Esophagus squamous epithelium (tissue), 5 donors: ENCODE data around the gene C12orf57. TPM values are rescaled to one million over a fixed set of nuclear protein-coding genes. Genes with fewer than 3 reads are reported as not detected.

ENCODE experiments used
- DNase-seq: peaks from one replicate; lab custom pipeline; 2025; lab: John Stamatoyannopoulos, UW
- H3K27ac ChIP-seq, 4 donors: fragments of 200-600 bp; sonication (generic); one replicate each; pipeline ENCODE4 v1.5.1; 2016 to 2019; ENCODE audit warnings: mild to moderate bottlenecking in 1 of 4
- H3K27me3 ChIP-seq, 4 donors: fragments of 200-600 bp; sonication (generic); 1 replicate in 3 of 4; 2 replicates in 1 of 4; pipeline versions ENCODE4 v1.5.1 to v1.6.0; 2017 to 2021; ENCODE audit warnings: antibody characterized with exemption in 1 of 4
- H3K36me3 ChIP-seq, 3 donors: fragments of 200-600 bp; sonication (generic); one replicate each; pipeline ENCODE4 v1.5.1; 2016 to 2019
- H3K4me1 ChIP-seq, 3 donors: fragments of 200-600 bp; sonication (generic); one replicate each; pipeline ENCODE4 v1.5.1; 2017 to 2019
- H3K4me3 ChIP-seq, 4 donors: fragments of 200-600 bp; sonication (generic); 1 replicate in 3 of 4; 2 replicates in 1 of 4; pipeline ENCODE4 v1.5.1; 2016 to 2019; ENCODE audit warnings: mild to moderate bottlenecking in 2 of 4, moderate library complexity in 1 of 4
- H3K9me3 ChIP-seq, 3 donors: fragments of 200-600 bp; sonication (generic); one replicate each; pipeline ENCODE4 v1.5.1; 2016 to 2019
- POLR2A ChIP-seq, 4 donors: fragments of 450-650 bp; IDR thresholded peaks; one replicate each; pipeline ENCODE4 v1.6.1; 2017; ENCODE audit warnings: antibody characterized with exemption in 4 of 4, mild to moderate bottlenecking in 4 of 4, moderate library complexity in 3 of 4
- WGBS, 2 donors: methylation state at CpG; one replicate each; pipeline ENCODE4 v1.1.5; 2018; 5-methylcytosine and 5-hydroxymethylcytosine counted together
- intact Hi-C: fragments of 100-400 bp; cut with DNase I; formaldehyde crosslinking; loops from one replicate; pipeline ENCODE4 v1.15.0; 2022
- total RNA-seq, 4 donors: library from RNA; depleted of rRNA; stranded (reverse); fragments of >200 nt; gene quantifications; one replicate each; pipeline ENCODE4 v1.1.0, GENCODE V29; 2016
- TF ChIP-seq, protein P1 (sequence below), 6 experiments: fragments of 450-650 bp in 4 of 6; fragments of 200-600 bp in 2 of 6; sonication (generic) in 2 of 6; IDR thresholded peaks; one replicate each; pipeline ENCODE4 v1.5.1; 2016 to 2019; ENCODE audit warnings: antibody characterized with exemption in 6 of 6, mild to moderate bottlenecking in 4 of 6, moderate library complexity in 4 of 6
- donor health status: DM: yes; HTN: yes; CAD: no.

The C12orf57 gene
- total RNA-seq, 4 donors from 2014 or later, result 110 to 377 (median 156) TPM

DNA sequence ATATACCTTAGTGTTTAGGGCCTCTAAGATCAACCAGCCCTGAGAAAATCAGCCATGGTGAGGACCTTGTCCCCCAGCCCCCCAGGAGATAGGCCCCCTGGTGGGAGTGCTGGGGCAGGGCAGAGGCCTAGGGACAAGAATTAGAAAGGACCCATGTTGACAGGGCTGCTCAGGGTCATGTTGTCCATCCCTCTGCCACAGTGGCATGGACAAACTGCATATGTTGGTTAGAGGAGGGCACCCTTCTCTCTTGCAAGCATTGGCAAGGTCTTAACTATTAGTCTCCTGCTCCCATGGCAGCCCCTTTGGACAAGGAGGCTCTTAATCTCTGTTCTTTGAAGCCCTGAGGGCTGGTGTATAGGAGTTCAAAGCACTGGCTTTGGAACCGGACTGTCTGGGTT lies 6.6 kb downstream of the C12orf57 start:
- Histone ChIP-seq H3K36me3 (peaks cover 0 to 19% (median 0%) of the 10 kb centered on the region in 3 donors), H3K27ac (peak overlapping the region; percentile 34 to 88 (median 76)), H3K27me3 (no peaks in the 10 kb centered on the region), H3K4me3 (peak overlapping the region in 1 of 4 donors; percentile 61), H3K9me3 (no peaks in the 10 kb centered on the region), H3K4me1 (peaks cover 15 to 66% (median 24%) of the 10 kb centered on the region in 3 donors)
- intact Hi-C loops, result no loop called here
- no peak for DNase-seq
- TF ChIP-seq, protein P1, sequence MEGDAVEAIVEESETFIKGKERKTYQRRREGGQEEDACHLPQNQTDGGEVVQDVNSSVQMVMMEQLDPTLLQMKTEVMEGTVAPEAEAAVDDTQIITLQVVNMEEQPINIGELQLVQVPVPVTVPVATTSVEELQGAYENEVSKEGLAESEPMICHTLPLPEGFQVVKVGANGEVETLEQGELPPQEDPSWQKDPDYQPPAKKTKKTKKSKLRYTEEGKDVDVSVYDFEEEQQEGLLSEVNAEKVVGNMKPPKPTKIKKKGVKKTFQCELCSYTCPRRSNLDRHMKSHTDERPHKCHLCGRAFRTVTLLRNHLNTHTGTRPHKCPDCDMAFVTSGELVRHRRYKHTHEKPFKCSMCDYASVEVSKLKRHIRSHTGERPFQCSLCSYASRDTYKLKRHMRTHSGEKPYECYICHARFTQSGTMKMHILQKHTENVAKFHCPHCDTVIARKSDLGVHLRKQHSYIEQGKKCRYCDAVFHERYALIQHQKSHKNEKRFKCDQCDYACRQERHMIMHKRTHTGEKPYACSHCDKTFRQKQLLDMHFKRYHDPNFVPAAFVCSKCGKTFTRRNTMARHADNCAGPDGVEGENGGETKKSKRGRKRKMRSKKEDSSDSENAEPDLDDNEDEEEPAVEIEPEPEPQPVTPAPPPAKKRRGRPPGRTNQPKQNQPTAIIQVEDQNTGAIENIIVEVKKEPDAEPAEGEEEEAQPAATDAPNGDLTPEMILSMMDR (IDR thresholded peaks at IDR 0.05), result peak in 3 of 6 experiments; percentile 6 to 20 (median 14)
- TF ChIP-seq POLR2A (IDR thresholded peaks at IDR 0.05), result no peak
- WGBS, 2 donors, result 40% methylated on average over 1 of the region's 1 CpG; no CpG with 5 or more reads in 1 of the 2 donors

DNA sequence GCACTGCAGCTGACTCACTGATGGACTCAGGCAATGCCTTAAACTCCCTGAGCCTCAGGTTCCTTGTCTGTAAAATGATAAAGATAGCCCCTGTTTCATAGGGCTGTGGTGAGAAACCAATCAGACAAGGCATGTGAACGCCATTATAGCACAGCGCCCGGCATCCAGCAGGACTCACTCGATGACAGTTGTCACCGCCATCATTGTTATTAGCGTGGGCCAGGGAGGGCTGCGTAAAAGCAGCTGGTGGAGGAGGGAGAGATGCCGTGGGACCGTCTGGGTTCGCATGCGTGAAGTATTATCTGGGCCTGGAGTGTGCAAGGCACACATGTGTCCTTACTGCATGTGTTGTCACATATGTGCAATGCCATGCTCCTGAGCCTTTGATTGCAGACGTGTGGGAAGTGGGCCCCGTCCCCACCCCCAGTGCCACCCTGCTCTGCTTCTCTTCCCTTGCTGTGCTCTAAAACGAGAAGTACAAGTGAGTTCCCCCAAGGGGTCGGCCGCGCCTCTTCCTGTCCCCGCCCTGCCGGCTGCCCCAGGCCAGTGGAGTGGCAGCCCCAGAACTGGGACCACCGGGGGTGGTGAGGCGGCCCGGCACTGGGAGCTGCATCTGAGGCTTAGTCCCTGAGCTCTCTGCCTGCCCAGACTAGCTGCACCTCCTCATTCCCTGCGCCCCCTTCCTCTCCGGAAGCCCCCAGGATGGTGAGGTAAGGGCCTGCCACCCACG lies 7.2 kb downstream of the C12orf57 start, which contains the start of gene PTPN6:
Gene PTPN6 (plus strand): TSS at position 546 of the 730 bp plus-strand sequence. CDS start 157 bp downstream, at position 703.
- no peak for DNase-seq
- Histone ChIP-seq H3K4me1 (peaks cover 9 to 66% (median 19%) of the 10 kb centered on the region in 3 donors), H3K4me3 (peak within 1 kb of the TSS; percentile 19 to 61 (median 42)), H3K9me3 (no peaks in the 10 kb centered on the region), H3K36me3 (peaks cover 0 to 19% (median 0%) of the 10 kb centered on the region in 3 donors), H3K27me3 (no peaks in the 10 kb centered on the region), H3K27ac (peak within 1 kb of the TSS; percentile 61 to 88 (median 76))
- WGBS, 2 donors, result 79 to 81% methylated on average over 9 to 10 of the region's 25 CpGs
- intact Hi-C loops, result no loop called here
- peak in 2 of 4 donors; percentile 47 to 50 for TF ChIP-seq POLR2A (IDR thresholded peaks at IDR 0.05)
- TF ChIP-seq, protein P1 (IDR thresholded peaks at IDR 0.05), result no peak

DNA sequence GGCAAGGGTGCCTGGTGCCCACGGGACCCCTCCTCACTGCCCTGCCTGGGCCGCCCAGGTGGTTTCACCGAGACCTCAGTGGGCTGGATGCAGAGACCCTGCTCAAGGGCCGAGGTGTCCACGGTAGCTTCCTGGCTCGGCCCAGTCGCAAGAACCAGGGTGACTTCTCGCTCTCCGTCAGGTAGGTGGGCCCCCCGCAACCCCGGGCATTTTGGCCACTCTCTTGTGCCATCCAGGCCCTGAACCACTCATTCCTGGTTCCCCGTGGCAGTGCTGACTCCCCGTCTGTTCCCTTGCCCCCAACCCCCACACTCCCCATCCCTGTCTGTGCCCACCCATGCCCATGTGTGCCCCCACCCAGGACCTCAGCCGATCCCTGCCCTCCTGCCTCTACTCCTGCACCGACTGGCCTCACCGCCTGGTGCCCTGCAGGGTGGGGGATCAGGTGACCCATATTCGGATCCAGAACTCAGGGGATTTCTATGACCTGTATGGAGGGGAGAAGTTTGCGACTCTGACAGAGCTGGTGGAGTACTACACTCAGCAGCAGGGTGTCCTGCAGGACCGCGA lies 7.8 kb downstream of the C12orf57 start:
- no peak for TF ChIP-seq POLR2A (IDR thresholded peaks at IDR 0.05)
- TF ChIP-seq, protein P1 (IDR thresholded peaks at IDR 0.05), result no peak

DNA sequence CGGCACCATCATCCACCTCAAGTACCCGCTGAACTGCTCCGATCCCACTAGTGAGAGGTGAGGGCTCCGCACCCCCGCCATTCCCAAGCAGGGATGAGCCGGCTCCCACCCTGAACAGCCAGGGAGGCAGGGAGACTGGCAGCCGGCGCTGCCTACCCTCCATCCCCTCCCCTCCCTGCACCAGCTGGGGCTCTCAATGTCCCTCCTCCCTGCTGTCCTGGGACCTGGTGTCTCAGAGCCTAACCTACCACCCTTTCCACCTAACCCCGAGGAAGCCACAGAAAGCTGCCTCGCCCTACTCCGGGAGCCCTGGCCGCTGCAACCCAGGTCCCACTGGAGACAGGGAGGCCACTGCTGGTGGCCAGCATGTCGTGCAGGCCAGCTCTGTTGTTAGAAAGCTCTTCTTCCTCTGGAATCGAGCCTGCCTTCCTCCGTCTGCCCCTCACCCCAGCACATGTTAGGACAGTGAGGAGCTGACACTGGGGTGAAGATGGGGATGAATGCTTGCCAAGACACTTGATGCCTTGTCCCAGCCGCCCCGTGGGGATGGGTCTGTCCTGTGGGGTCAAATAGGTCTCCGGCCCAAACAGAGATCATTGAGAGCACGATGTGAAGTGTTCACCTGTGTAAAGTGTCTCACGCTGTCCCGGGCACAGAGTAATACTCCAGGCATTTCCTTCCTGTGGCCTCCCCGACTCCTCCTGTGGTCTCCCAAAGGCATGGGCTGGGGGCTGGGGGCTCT lies 8.5 kb downstream of the C12orf57 start:
- peak overlapping the region; percentile 19 to 61 (median 42) for H3K4me3 ChIP-seq
- peak overlapping the region; percentile 61 to 88 (median 76) for H3K27ac ChIP-seq
- peaks cover 0 to 23% (median 0%) of the 10 kb centered on the region in 3 donors for H3K36me3 ChIP-seq
- TF ChIP-seq, protein P1 (IDR thresholded peaks at IDR 0.05), result no peak
- H3K4me1 ChIP-seq, result peaks cover 6 to 66% (median 14%) of the 10 kb centered on the region in 3 donors
- H3K27me3 ChIP-seq, result no peaks in the 10 kb centered on the region
- 60 to 74% methylated on average over 1 to 13 of the region's 22 CpGs for WGBS, 2 donors
- no peak for DNase-seq
- intact Hi-C loops, result no loop called here
- no peaks in the 10 kb centered on the region for H3K9me3 ChIP-seq

More for the DNA sequence above, 7.8 kb downstream of the C12orf57 start:
- Histone ChIP-seq H3K9me3 (no peaks in the 10 kb centered on the region), H3K36me3 (peaks cover 0 to 19% (median 0%) of the 10 kb centered on the region in 3 donors), H3K27me3 (no peaks in the 10 kb centered on the region), H3K4me1 (peaks cover 6 to 66% (median 15%) of the 10 kb centered on the region in 3 donors), H3K4me3 (peak overlapping the region; percentile 19 to 61 (median 42)), H3K27ac (peak overlapping the region; percentile 61 to 88 (median 76))
- WGBS, 2 donors, result 76 to 80% methylated on average over 12 to 13 of the region's 20 CpGs
- DNase-seq, result no peak
- intact Hi-C loops, result no loop called here
